Neuronal stem cell (in vitro differentiated cells): ENCODE results near the gene IRS2.
A peak's percentile ranks its signal among the peaks of the same experiment; 100 is the strongest.

Experiments used
- DNase-seq: peaks from one replicate; pipeline ENCODE4 v3.0.0-alpha.2; 2013; ENCODE audit warnings: low spot score
- H2AFZ ChIP-seq: one replicate; pipeline ENCODE4 v1.6.1; 2013; ENCODE audit warnings: mild to moderate bottlenecking, low read length, inconsistent platforms
- H2AK5ac ChIP-seq: 2 replicates; pipeline ENCODE4 v1.6.1; 2013; ENCODE audit warnings: low read depth, mild to moderate bottlenecking, inconsistent platforms, low read length, moderate library complexity, mixed read lengths
- H2BK120ac ChIP-seq: 2 replicates; pipeline ENCODE4 v1.6.1; 2013; ENCODE audit warnings: low read depth, mild to moderate bottlenecking, inconsistent platforms, low read length, moderate library complexity, mixed read lengths
- H2BK12ac ChIP-seq: one replicate; pipeline ENCODE4 v1.6.1; 2013; ENCODE audit warnings: low read length, inconsistent platforms
- H2BK15ac ChIP-seq: 2 replicates; pipeline ENCODE4 v1.6.1; 2013; ENCODE audit warnings: mild to moderate bottlenecking, low read length, inconsistent platforms, mixed read lengths
- H2BK5ac ChIP-seq: one replicate; pipeline ENCODE4 v1.6.1; 2013; ENCODE audit warnings: inconsistent platforms, mild to moderate bottlenecking, low read length, moderate library complexity
- H3K14ac ChIP-seq: one replicate; pipeline ENCODE4 v1.6.1; 2013; ENCODE audit warnings: low read length, inconsistent platforms
- H3K18ac ChIP-seq: 2 replicates; pipeline ENCODE4 v1.6.1; 2013; ENCODE audit warnings: low read length, inconsistent platforms
- H3K23ac ChIP-seq: 2 replicates; pipeline ENCODE4 v1.6.1; 2013; ENCODE audit warnings: low read depth, mild to moderate bottlenecking, mixed read lengths, low read length, inconsistent platforms; ENCODE audit not compliant: poor library complexity
- H3K27ac ChIP-seq: replicated peaks from 3 replicates; pipeline ENCODE4 v1.5.1; 2013; ENCODE audit warnings: low read length, inconsistent platforms
- H3K27me3 ChIP-seq, 3 experiments: 2 replicates each; pipeline ENCODE4 v1.6.1; 2013; ENCODE audit warnings: low read length in 3 of 3, mild to moderate bottlenecking in 2 of 3, inconsistent platforms in 1 of 3, low read depth in 1 of 3, mixed read lengths in 1 of 3, moderate library complexity in 1 of 3; ENCODE audit not compliant: control insufficient read depth in 3 of 3, insufficient read depth in 3 of 3
- H3K36me3 ChIP-seq, 2 donors: replicated peaks in 1 of 2; 2 replicates each; pipeline ENCODE4 v1.6.1; 2013; ENCODE audit warnings: low read length in 2 of 2; ENCODE audit not compliant: control insufficient read depth in 2 of 2, insufficient read depth in 2 of 2
- H3K4ac ChIP-seq: 2 replicates; pipeline ENCODE4 v1.6.1; 2013; ENCODE audit warnings: inconsistent platforms, mild to moderate bottlenecking, low read length, moderate library complexity
- H3K4me1 ChIP-seq, 2 donors: 1 replicate in 1 of 2; 2 replicates in 1 of 2; pipeline ENCODE4 v1.6.1; 2013; ENCODE audit warnings: low read length in 2 of 2, low read depth in 1 of 2; ENCODE audit not compliant: control insufficient read depth in 2 of 2, insufficient read depth in 1 of 2
- H3K4me2 ChIP-seq: one replicate; pipeline ENCODE4 v1.6.1; 2013; ENCODE audit warnings: mild to moderate bottlenecking, low read length, inconsistent platforms; ENCODE audit not compliant: insufficient read depth, poor library complexity, severe bottlenecking
- H3K4me3 ChIP-seq, 2 donors: 2 replicates each; pipeline ENCODE4 v1.5.1; 2013; ENCODE audit warnings: low read length in 2 of 2, mild to moderate bottlenecking in 2 of 2, inconsistent platforms in 1 of 2, moderate library complexity in 1 of 2
- H3K79me1 ChIP-seq: one replicate; pipeline ENCODE4 v1.6.1; 2013; ENCODE audit warnings: low read depth, mild to moderate bottlenecking, inconsistent platforms, low read length, moderate library complexity
- H3K9ac ChIP-seq: one replicate; pipeline ENCODE4 v1.6.1; 2013; ENCODE audit warnings: mild to moderate bottlenecking, low read depth, low read length, inconsistent platforms; ENCODE audit not compliant: poor library complexity
- H3K9me3 ChIP-seq, 2 donors: replicated peaks in 1 of 2; 2 replicates each; pipeline versions ENCODE3 to v1.6.1; 2013; ENCODE audit warnings: low read length in 2 of 2, mild to moderate bottlenecking in 2 of 2, inconsistent platforms in 1 of 2, low read depth in 1 of 2, mixed read lengths in 1 of 2, moderate library complexity in 1 of 2; ENCODE audit not compliant: control insufficient read depth in 2 of 2, insufficient read depth in 1 of 2
- H4K8ac ChIP-seq: one replicate; pipeline ENCODE4 v1.6.1; 2013; ENCODE audit warnings: low read depth, mild to moderate bottlenecking, inconsistent platforms, low read length, moderate library complexity
- H4K91ac ChIP-seq: one replicate; pipeline ENCODE4 v1.6.1; 2013; ENCODE audit warnings: low read length, low read depth, mild to moderate bottlenecking, inconsistent platforms; ENCODE audit not compliant: poor library complexity
- WGBS, 2 donors: extraction: QIAGEN DNeasy Blood & Tissue Kit; methylation state at CpG; one replicate each; pipeline ENCODE4 v1.1.7; 2013; ENCODE audit warnings: missing lambda C conversion rate in 2 of 2, mixed read lengths in 1 of 2; ENCODE audit not compliant: insufficient read length in 2 of 2, insufficient replicate concordance in 1 of 2; ENCODE audit errors: extremely low coverage in 2 of 2; 5-methylcytosine and 5-hydroxymethylcytosine counted together

Gene IRS2

GRCh38 chr13:109790942-109791605 lies 4.7 kb upstream of the IRS2 start:
- H2BK15ac ChIP-seq = no peak overlapping the region
- no peak overlapping the region for H2AK5ac ChIP-seq
- no peak for DNase-seq
- no peaks in the 10 kb centered on the region for H3K36me3 ChIP-seq
- H3K79me1 ChIP-seq = no peaks in the 10 kb centered on the region
- H3K18ac ChIP-seq = no peak overlapping the region
- no peak overlapping the region for H3K27ac ChIP-seq
- peaks cover 3 to 7% of the 10 kb centered on the region in 2 donors for H3K4me1 ChIP-seq
- H3K9me3 ChIP-seq = no peaks in the 10 kb centered on the region
- no peak overlapping the region for H3K4ac ChIP-seq
- H4K91ac ChIP-seq = no peak overlapping the region
- WGBS, 2 donors = no CpG with 5 or more reads among the region's 7 CpGs
- H3K27me3 ChIP-seq = no peaks in the 10 kb centered on the region
- no peak overlapping the region for H4K8ac ChIP-seq
- H3K23ac ChIP-seq = no peak overlapping the region
- no peak overlapping the region for H2BK5ac ChIP-seq
- H2AFZ ChIP-seq = peak overlapping the region; percentile 39
- H2BK12ac ChIP-seq = no peak overlapping the region
- H3K4me3 ChIP-seq = no peak overlapping the region
- no peak overlapping the region for H3K9ac ChIP-seq
- H3K4me2 ChIP-seq = no peak overlapping the region
- no peak overlapping the region for H2BK120ac ChIP-seq
- no peak overlapping the region for H3K14ac ChIP-seq

- Histone ChIP-seq H3K27ac (no peak overlapping the region), H2BK5ac (no peak overlapping the region)
These were observed 3.7 kb upstream of the IRS2 start for GRCh38 chr13:109790086-109790485.

GRCh38 chr13:109789262-109789661 lies 2.9 kb upstream of the IRS2 start:
- no peak overlapping the region for H3K4me2 ChIP-seq
- WGBS, 2 donors = no CpG with 5 or more reads among the region's 2 CpGs

More at GRCh38 chr13:109790086-109790485, 3.7 kb upstream of the IRS2 start:
- Histone ChIP-seq H2BK12ac (no peak overlapping the region), H3K4me3 (no peak overlapping the region), H2AK5ac (no peak overlapping the region), H2AFZ (no peak overlapping the region), H2BK120ac (no peak overlapping the region), H3K18ac (no peak overlapping the region), H3K14ac (no peak overlapping the region), H2BK15ac (no peak overlapping the region), H3K27me3 (no peaks in the 10 kb centered on the region), H3K4ac (no peak overlapping the region), H3K9ac (no peak overlapping the region), H4K8ac (no peak overlapping the region), H3K79me1 (peaks cover 7% of the 10 kb centered on the region), H3K4me2 (no peak overlapping the region), H4K91ac (no peak overlapping the region), H3K4me1 (peaks cover 3 to 7% of the 10 kb centered on the region in 2 donors), H3K36me3 (no peaks in the 10 kb centered on the region), H3K9me3 (no peaks in the 10 kb centered on the region), H3K23ac (no peak overlapping the region)
- no peak for DNase-seq
- WGBS, 2 donors = no CpG with 5 or more reads among the region's 1 CpG

GRCh38 chr13:109788372-109789111 lies 2.2 kb upstream of the IRS2 start:
- no peak overlapping the region for H2BK120ac ChIP-seq
- no peak overlapping the region for H3K18ac ChIP-seq
- no peak overlapping the region for H2AK5ac ChIP-seq
- H3K23ac ChIP-seq = no peak overlapping the region
- H4K8ac ChIP-seq = no peak overlapping the region
- no peak for DNase-seq
- H3K9me3 ChIP-seq = peaks cover 0 to 5% of the 10 kb centered on the region in 2 donors
- H3K36me3 ChIP-seq = peaks cover 2 to 6% of the 10 kb centered on the region in 2 donors
- no CpG with 5 or more reads among the region's 7 CpGs for WGBS, 2 donors
- H3K4me2 ChIP-seq = no peak overlapping the region
- H3K14ac ChIP-seq = no peak overlapping the region
- H3K79me1 ChIP-seq = peaks cover 20% of the 10 kb centered on the region
- H3K4ac ChIP-seq = no peak overlapping the region
- no peak overlapping the region for H3K27ac ChIP-seq
- H3K27me3 ChIP-seq = no peaks in the 10 kb centered on the region
- no peak overlapping the region for H2BK15ac ChIP-seq
- no peak overlapping the region for H2BK12ac ChIP-seq
- no peak overlapping the region for H2BK5ac ChIP-seq
- H3K9ac ChIP-seq = no peak overlapping the region
- H3K4me3 ChIP-seq = no peak overlapping the region
- no peak overlapping the region for H4K91ac ChIP-seq
- no peak overlapping the region for H2AFZ ChIP-seq
- peaks cover 1 to 7% of the 10 kb centered on the region in 2 donors for H3K4me1 ChIP-seq

More at GRCh38 chr13:109789262-109789661, 2.9 kb upstream of the IRS2 start:
- Histone ChIP-seq H3K27me3 (no peaks in the 10 kb centered on the region), H2AFZ (no peak overlapping the region), H3K9ac (no peak overlapping the region), H3K27ac (no peak overlapping the region), H3K79me1 (peaks cover 12% of the 10 kb centered on the region), H2BK12ac (no peak overlapping the region), H3K36me3 (no peaks in the 10 kb centered on the region), H2BK120ac (no peak overlapping the region), H4K91ac (no peak overlapping the region), H4K8ac (no peak overlapping the region), H3K23ac (no peak overlapping the region), H2AK5ac (no peak overlapping the region), H3K14ac (no peak overlapping the region), H2BK15ac (no peak overlapping the region), H3K4me3 (no peak overlapping the region), H3K4me1 (peaks cover 3 to 7% of the 10 kb centered on the region in 2 donors), H3K4ac (no peak overlapping the region), H3K18ac (no peak overlapping the region), H3K9me3 (peaks cover 0 to 1% of the 10 kb centered on the region in 2 donors), H2BK5ac (no peak overlapping the region)
- DNase-seq = no peak
